MM.1S (cell line): ENCODE results near the gene ANKS6.

Experiments
- CTCF ChIP-seq: fragments of 300-600 bp; sonication (generic); IDR thresholded peaks from 2 replicates; pipeline ENCODE4 v1.5.1; 2016; ENCODE audit warnings: antibody characterized with exemption, low read length, mixed read lengths
- EZH2 ChIP-seq: fragments of 300-600 bp; sonication (generic); optimal IDR thresholded peaks from 2 replicates; pipeline ENCODE3; 2017; ENCODE audit warnings: low read depth, mild to moderate bottlenecking, antibody characterized with exemption, low read length, mixed read lengths
- EZH2phosphoT487 ChIP-seq: fragments of 300-600 bp; sonication (generic); IDR thresholded peaks from 2 replicates; pipeline ENCODE4 v1.6.1; 2018; ENCODE audit warnings: antibody characterized with exemption, low read length

GRCh38 chr9:98823666-98824334 is 27.4 kb upstream of the ANKS6 start:
- TF ChIP-seq CTCF (no peak), EZH2phosphoT487 (no peak), EZH2 (no peak)
